ENCODE measurements around the gene ABCB11. TPM values are rescaled to one million over a fixed set of nuclear protein-coding genes. Genes with fewer than 3 reads are reported as not detected.

The ABCB11 gene
- total and polyA plus RNA-seq, 9 of the 15 experiments (the other 6 are each of a cell fraction or from before 2014, with no cell fraction given), result 0.04 to 0.51 (median 0.10) TPM; not detected in 1

DNA sequence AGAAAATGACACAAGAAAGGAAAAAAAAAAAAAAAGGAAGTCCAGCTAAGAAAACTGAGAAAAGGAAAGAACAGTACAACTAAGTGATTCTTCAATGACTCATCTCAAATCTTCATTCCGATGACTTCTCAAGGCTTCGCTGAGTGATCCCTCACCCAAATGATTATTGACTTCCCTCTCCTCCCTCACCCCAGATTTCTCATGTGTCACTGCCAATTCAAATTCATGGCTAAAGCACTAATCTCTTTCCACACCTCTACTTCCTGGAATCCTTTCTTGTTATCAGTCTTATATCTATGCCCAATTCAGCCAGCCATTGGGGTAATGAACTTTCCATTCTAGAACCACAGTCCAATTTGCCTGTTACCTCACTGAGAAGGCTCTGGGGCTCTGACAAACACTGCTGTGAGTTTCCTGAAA lies 7.2 kb upstream of the ABCB11 start (continued):
- TF ChIP-seq, protein P1, sequence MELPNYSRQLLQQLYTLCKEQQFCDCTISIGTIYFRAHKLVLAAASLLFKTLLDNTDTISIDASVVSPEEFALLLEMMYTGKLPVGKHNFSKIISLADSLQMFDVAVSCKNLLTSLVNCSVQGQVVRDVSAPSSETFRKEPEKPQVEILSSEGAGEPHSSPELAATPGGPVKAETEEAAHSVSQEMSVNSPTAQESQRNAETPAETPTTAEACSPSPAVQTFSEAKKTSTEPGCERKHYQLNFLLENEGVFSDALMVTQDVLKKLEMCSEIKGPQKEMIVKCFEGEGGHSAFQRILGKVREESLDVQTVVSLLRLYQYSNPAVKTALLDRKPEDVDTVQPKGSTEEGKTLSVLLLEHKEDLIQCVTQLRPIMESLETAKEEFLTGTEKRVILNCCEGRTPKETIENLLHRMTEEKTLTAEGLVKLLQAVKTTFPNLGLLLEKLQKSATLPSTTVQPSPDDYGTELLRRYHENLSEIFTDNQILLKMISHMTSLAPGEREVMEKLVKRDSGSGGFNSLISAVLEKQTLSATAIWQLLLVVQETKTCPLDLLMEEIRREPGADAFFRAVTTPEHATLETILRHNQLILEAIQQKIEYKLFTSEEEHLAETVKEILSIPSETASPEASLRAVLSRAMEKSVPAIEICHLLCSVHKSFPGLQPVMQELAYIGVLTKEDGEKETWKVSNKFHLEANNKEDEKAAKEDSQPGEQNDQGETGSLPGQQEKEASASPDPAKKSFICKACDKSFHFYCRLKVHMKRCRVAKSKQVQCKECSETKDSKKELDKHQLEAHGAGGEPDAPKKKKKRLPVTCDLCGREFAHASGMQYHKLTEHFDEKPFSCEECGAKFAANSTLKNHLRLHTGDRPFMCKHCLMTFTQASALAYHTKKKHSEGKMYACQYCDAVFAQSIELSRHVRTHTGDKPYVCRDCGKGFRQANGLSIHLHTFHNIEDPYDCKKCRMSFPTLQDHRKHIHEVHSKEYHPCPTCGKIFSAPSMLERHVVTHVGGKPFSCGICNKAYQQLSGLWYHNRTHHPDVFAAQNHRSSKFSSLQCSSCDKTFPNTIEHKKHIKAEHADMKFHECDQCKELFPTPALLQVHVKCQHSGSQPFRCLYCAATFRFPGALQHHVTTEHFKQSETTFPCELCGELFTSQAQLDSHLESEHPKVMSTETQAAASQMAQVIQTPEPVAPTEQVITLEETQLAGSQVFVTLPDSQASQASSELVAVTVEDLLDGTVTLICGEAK (IDR thresholded peaks at IDR 0.05), result no peak; the same call in 1 of the 2 replicates
- TF ChIP-seq, protein P1 (CRISPR knock-in tag; IDR thresholded peaks at IDR 0.05), result no peak
- TF ChIP-seq HDGF (IDR thresholded peaks at IDR 0.05) (no peak), HMGN3 (IDR thresholded peaks at IDR 0.05; ENCODE audit: borderline replicate concordance, extremely low read depth, insufficient read length, low read depth, low read length) (no peak), SIN3A (IDR thresholded peaks at IDR 0.05; ENCODE audit: borderline replicate concordance in 2 of 2, control insufficient read depth in 1 of 2, low read depth in 2 of 2, low read length in 2 of 2) (no peak), GABPB1 (CRISPR knock-in tag; IDR thresholded peaks at IDR 0.05) (no peak), ATF7 (IDR thresholded peaks at IDR 0.05) (no peak), ARID2 (IDR thresholded peaks at IDR 0.05) (no peak), FIP1L1 (IDR thresholded peaks at IDR 0.05; ENCODE audit: low read depth, low read length, poor library complexity, severe bottlenecking) (no peak)
- TF ChIP-seq, protein P2, sequence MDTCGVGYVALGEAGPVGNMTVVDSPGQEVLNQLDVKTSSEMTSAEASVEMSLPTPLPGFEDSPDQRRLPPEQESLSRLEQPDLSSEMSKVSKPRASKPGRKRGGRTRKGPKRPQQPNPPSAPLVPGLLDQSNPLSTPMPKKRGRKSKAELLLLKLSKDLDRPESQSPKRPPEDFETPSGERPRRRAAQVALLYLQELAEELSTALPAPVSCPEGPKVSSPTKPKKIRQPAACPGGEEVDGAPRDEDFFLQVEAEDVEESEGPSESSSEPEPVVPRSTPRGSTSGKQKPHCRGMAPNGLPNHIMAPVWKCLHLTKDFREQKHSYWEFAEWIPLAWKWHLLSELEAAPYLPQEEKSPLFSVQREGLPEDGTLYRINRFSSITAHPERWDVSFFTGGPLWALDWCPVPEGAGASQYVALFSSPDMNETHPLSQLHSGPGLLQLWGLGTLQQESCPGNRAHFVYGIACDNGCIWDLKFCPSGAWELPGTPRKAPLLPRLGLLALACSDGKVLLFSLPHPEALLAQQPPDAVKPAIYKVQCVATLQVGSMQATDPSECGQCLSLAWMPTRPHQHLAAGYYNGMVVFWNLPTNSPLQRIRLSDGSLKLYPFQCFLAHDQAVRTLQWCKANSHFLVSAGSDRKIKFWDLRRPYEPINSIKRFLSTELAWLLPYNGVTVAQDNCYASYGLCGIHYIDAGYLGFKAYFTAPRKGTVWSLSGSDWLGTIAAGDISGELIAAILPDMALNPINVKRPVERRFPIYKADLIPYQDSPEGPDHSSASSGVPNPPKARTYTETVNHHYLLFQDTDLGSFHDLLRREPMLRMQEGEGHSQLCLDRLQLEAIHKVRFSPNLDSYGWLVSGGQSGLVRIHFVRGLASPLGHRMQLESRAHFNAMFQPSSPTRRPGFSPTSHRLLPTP (IDR thresholded peaks at IDR 0.05; ENCODE audit: borderline replicate concordance, extremely low read depth, insufficient read length), result no peak
